ENCODE results near the gene LCA5.
"Not testable (repeated sequence)": the region's sequence is repeated elsewhere in the genome, so short reads cannot be mapped to it uniquely, and the experiment has no call there.

The LCA5 gene

DNA sequence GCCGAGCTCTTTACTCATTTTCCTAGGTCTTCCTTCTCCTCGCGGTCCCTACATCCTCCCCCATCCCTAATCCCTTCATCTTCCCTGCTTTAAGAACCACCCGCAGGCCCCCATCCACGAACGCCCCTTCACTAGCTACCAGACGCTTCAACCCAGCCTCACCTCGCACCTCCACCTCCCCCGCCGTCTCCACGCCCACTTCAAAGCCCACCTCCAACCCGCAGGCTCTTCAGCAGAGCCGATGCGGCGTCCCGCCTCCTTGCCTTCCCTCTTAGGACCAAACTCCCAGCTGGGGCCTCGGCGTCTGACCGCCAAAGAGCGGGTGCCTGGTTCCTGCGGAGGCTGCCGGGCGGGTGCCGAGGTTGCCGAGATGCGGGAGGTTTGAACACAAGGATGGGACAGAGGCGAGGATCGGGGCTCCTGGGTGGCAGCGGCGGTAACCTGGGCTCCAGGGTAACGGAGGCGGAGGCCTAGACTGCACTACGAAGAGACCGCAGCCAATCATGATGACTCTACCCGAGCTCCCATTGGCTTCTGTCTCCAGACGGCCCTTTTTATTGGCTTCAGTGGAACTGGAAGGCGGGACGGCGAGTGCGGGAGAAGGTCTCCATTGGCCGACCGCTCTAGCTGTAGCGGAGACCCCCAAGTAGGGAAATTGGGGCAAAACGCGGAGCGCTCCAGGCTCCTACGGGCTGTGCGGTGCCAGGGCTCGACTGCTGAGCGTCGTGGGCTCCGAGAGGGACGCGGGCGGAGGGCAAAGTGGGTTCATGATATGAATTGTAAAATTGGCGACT is at the start of gene LCA5:
TSS of gene LCA5 (minus strand) at position 477 of the 794 bp plus-strand sequence. CDS start 18,536 bp downstream, outside the sequence.
- peak; percentile 9 to 45 (median 22) for DNase-seq

DNA sequence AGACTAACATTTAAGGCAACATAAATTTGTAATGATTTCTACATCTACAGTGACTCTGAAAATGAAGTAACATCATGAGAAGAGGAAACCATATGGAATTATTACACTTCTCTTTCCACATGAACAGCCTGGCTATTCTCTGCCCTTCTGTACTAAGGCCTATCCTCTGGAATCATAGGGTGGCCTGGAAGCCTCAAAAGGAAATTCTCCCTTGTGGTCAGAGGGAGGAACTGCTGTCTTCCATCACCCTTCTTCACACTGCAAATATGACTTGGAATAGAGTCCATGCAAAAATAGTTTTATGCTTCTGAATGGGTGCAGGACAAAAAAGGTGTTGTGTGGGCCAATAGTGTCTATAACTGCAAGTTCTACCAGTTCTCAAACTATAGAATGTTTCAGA is 49.3 kb upstream of the LCA5 start:
- no peak for DNase-seq

DNA sequence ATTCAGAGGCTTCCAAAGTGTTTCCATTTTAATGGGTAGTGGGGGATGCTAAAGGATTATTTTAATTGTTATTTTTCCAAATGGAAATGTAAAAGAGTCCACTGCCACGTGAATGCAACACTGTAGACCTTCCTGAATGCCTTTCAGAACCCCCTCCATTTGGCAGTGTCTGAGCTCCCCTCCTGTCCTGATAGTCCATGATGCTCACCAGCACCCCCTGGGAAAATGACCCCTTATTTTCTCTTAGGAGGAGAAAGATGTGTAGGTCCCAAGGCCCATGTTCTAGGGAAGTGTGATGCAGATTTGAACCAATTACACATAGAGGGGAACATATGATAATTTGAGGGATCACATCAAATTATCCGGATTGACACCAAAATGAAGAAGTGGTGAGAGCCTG is 47.1 kb upstream of the LCA5 start:
- no peak for DNase-seq

DNA sequence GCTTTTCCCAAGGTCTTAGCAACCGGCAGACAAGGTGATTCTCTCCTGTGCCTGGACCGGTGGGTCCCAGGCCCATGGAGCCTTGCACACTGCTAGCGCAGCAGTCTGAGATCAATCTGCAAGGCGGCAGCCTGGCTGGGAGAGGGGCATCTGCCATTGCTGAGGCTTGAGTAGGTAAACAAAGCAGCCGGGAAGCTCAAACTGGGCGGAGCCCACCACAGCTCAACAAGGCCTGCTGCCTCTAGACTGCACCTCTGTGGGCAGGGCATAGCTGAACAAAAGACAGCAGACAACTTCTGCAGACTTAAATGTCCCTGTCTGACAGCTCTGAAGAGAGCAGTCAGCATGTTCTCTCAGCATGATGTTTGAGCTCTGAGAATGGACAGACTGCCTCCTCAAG is 40.7 kb upstream of the LCA5 start:
- not testable (repeated sequence) for DNase-seq

DNA sequence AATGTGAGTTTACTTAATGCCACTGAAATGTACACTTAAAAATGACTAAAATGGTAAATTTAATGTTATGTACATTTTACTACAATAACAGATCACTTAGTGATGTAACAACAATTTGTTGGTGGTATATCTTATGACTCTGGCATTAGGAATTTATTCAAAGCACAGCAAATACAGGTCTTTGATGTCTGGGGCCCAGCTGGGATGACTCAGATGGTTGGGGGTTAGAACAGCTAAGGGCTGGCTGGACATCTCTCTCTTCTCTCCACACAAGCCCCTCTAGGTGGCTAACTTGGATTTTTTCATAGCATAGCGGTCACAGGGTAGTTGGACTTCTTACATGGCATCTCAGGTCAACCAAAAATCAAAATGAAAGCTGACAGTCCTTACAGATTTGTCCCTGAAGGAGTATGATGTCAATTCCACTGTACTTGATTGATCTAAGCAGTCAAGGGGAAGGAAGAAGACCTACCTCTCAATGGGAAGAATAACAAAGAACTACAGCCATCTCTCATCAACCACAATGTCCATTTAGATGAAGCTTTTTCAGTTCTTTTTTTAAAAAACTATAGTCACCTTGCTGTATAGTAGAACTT is 37.5 kb upstream of the LCA5 start:
- no peak for DNase-seq

DNA sequence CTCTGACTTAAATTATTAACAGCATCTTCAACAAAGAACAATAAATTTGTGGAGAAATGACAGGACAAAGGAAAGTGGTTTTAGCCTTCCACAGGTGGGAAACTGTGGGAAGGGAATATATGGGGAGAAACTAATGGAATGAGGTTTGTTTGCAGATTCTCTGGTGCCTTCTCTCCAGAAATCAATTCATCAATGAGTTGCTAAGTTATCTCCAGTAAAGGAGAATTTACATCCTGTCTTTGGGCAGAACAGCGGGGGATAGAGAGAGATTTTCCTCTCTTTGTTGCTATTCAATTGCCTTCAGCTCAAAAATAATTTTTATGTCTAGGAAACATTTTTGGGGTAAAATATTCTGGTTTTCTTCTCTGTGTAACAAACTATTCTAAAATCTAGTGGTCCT is 36.9 kb upstream of the LCA5 start:
- DNase-seq, result no peak

DNA sequence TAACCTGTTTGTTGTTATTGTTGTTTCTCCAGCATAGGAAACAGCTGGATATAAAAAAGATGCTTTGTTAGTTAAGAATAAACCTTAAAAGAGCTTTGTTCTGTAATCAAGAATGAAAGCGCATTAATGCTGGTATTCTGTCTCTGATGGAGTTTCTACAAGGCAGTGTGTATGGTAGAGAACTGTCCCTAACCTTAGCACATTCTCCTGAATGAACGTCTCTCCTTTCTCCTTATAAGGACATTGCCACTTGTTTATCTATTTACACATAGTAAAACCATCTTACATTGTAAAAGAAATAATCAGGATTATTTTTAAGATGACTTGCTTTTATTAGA is 33.8 kb upstream of the LCA5 start:
- no peak for DNase-seq

DNA sequence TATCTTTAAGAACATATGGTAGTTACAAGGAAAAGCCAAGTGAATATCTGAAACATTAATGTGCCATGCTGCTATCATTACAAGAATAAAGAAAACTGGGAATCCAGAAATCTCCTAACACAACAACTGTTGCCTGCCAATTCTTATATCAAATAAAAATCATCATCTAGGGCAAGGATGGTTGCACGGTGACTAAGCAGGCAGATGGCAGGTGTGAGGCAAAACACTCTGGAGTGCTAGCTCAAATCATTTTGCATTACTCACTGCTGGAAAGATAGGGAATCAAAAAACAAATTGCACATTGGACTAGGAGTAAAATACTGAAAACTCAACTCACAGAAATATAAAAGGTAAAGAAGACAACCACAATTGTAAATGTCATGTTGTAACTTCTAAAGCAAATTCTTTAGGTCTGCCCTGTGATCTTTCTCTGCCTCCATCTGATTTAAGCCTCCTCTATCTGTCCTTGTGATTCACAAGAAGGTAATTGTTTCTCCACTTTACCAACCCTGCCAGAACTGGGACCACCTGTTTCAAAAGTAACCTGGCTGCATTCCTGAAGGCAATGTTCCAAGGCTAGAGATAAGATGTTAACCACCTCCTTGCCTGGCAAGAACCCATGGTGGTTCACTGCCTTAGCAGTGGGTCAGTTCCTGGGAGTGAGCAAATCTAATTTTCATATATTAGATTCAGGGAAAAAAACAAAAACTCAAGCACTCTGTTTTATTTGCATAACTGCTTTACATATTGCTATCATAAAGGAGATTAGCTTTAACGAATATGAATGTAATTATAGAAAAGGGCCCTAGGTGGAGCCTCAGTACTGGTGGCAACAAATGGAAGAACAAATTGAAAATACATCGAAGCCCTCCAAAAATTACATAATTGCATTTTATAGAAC is 33.1 kb upstream of the LCA5 start:
- no peak for DNase-seq

DNA sequence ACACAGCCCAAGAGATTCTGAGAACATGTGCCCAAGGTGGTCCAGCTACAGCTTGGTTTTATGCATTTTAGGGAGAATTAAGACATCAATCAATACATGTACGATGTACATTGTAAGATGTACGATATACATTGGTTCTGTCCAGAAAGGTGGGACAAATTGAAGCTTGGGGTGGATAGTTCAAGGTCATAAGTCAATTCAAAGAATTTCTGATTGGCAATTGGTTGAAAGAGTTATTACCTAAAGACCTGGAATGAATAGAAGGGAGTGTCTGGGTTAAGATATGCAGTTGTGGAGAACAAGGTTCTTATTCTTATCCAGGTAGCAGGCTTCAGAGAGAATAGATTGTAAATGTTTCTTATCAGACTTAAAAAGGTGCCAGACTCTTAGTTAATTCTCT is 31.8 kb upstream of the LCA5 start:
- no peak for DNase-seq

DNA sequence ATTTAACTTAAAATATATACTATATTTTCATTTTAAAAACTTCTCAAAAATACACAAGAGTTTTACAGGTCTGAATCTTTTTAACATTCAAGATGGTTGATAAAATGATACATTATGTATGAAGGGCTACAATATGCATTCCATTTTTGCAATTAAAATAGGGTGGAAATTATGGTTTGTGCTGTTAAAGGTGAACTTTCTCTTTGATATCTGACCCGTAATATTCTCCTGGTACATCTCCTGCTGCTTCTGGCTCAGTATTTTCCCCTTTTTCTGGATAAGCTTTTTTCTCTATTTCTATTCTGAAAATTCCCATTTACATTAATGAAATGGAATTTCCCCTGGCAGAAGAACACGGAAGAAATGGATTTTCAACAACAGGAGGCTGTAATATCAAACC is 27.4 kb upstream of the LCA5 start:
- no peak for DNase-seq

DNA sequence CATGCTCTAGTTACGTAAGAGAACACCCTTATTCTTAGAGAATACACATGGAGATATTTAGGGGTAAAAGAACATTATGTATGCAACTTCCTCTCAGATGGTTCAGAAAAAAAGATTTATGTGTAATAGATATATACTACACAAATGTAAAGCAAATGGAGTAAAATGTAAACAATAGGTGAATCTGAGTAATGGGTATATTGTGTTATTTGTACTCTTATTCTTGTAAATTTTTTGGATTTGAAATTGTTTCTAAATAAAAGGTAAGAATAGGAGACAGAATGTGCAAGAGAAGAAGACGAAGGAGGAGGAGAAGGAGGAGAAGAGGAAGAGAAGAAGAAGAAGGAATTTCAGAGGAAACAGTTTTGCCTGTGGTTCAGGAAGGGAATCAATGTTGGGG is 22.5 kb upstream of the LCA5 start:
- DNase-seq, result no peak

DNA sequence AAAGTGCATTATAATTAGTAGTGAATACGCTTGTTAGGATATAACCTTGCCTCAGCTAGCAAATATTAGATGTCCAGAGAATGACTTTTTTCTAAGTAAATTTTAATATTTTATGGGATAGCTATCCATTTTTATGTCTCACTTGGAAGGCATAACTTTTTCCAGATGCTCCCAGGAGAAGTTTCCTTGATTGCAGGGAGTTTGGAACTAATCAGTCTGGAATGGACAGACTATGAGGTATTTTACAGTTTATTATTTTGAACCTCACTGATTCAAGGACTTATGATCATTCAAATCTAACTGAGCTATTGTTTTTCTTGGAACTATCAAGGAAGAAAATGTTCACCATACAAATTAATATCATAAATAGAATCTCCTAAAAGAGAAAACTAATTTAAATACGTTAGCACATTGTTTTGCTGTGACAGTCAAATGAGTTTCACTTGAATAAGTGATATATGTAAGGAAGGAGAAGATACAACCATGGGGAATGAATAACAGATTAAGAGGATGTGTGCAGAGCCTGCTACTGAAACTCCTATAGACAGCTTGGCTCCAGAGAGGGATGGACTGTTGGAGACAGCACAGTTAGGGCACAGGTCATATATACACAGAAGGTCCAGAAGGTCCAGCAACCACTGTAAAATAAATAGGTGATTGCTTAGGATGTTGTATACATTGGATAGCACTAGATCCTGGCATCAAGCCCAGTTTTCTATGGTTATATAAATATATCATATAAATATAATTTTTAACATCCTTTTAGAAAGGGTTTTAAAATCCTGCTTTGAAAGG is 20.6 kb upstream of the LCA5 start:
- DNase-seq, result no peak

DNA sequence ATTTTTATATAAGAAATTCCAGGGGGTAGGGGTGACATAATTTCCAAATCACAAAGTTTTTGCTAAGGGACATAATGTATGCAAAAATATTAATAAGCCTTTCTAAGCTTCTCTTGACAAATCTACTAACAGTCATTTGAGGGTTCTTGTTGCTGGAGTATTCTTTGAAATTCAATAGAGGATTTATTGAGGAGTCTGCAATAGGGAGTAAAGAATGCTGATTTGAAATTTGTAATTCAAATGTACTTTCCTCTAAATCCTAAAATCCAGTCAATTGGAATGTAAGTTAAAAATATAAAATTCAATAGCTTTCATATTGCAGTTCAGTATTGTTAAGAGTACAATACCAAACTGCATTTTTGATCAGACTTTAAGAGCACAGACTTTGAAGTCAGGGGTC is 17.1 kb upstream of the LCA5 start:
- no peak for DNase-seq

DNA sequence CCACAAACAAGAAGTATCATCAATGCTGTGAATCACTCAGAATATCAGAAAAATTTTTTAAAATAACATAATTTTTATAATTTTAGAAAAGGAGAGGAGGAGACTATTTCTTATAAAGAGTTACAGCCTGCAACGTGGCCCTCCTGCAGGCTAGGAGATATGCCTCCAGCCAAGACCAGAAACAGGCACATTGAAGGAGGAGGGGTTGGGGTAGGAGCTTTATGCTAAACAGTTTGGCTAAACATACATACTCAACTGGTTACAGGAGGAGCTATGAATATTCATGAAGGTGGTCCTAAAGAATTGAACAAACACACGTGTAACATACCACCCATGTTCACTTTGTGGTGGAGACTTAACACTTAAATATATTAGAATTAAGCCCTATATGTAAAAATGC is 14.2 kb upstream of the LCA5 start:
- DNase-seq, result no peak

DNA sequence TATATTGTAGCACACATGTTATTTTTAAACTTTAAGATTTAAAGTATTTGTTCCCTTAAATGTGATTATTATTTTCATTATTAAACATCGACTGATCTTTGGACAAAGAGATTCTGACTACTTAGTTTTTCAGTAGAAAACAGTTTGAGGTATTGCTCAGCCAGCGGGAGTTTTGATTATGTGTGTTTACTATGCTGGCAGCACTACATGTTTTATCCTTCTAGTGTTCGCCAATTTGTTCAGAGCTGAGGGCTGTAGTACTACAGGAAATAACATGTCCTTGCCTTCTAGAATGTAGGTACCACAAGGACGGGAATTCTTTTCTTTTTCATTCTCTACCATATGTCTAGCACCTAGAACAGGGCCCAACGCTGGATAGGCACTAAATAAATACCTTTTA is 11.1 kb upstream of the LCA5 start:
- no peak for DNase-seq

DNA sequence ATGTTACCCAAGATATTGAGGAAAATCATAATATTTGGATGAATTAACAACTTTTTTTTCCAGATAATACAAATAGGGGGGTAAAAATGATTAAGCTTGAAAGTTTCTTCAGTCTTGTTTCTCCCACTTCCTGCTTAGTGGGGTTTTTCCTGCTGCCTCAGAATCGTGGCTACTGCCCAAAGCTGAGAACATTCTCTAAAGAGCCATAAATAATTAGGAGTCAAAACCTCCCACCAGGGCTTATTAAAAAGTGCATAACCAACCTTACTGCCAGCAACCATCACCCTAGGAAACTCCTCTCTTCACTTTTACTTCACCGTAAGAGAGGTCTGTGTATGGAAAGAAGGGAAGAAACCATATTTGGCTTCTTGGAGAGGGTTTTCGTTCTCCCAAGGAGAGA is 9.0 kb upstream of the LCA5 start:
- DNase-seq, result no peak

DNA sequence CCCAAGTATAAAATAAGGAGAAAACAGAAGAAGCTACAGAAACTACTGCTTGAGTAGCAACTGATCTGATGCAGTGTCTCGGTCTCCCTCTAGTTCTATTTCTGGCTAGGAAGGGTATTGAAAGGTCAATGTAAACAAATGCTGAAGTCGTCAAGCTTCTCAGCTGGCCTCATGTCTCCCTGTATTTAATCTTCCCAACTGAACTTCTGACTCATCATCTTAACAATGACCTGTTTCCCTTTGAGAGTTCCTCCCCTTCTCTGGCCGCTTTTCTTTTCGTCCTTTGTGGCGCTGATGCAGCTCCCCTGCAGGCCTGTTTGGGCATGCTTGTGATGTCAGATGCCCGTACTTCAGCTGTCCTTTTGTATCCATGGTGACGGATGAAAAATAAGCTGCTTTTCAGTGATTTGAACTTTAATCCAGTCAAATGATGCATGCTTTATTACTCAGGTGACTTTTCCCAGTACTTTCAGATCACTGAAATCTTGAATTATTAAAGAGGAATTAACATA is 7.8 kb upstream of the LCA5 start:
- DNase-seq, result no peak

DNA sequence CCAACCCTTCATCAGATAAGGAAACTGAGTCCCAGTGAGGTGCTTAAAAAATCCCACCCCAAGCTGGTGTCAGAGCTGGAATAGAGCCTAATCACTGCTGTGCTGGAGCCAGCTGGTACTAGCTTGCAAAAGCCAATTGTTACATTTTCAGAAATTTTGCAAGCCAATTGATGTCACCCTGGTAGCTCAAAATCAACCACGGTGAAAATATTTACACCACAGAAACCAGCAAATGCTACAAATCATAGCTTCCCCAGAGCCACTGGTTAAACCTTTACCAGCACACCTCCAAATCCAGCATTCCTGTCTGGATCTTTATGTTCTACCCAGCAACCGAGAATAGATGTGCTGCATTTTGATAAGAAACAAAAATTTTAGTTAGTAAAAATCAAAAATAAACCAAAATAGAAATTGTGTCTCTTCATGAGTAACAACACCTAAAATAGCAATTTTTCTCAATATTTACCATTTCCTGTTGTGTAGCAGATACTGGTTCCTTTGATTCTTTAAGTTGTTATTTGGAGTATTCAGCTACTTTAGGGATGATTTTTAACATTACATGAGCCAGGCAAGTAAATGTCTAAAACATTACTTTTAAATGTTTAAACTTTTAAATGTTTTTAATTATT is 7.2 kb upstream of the LCA5 start:
- DNase-seq, result no peak

DNA sequence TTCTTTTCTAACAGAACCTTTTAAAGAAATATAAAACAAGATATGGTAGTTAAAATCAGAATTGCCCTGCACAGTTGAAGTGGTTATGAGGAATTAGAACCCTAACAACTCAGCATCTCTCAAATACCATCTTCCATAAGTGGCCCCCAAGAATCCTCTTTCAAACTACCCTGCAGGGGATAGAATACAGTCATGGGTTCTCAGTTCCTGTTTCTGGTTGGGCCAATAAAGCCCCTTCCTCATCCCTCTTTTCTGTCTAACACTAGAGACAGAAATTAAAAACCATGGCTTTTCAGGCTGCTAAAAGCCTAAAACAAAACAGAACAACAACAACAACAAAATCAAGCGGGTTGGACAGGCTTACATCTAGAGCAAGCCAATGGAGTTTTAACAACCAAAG is 6.7 kb upstream of the LCA5 start:
- DNase-seq, result no peak

DNA sequence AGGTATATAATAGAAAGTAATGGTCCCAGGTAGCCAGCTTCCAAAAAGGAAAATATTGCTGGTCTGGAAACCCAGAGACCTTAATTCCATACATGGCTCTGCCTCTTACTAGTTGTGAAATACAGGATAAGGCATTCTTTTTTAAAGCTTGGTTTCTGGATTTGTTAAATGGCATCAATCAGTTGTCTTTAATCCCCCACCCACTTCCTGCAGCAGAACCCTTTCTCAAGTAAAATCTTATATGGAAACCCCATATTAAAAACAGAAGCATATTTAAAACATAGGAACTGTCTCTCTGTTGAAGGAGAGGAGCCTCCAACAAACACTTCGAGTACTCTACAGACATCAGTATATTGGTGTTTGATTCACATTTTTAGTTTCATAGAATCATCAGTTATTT is 6.2 kb upstream of the LCA5 start:
- DNase-seq, result no peak

DNA sequence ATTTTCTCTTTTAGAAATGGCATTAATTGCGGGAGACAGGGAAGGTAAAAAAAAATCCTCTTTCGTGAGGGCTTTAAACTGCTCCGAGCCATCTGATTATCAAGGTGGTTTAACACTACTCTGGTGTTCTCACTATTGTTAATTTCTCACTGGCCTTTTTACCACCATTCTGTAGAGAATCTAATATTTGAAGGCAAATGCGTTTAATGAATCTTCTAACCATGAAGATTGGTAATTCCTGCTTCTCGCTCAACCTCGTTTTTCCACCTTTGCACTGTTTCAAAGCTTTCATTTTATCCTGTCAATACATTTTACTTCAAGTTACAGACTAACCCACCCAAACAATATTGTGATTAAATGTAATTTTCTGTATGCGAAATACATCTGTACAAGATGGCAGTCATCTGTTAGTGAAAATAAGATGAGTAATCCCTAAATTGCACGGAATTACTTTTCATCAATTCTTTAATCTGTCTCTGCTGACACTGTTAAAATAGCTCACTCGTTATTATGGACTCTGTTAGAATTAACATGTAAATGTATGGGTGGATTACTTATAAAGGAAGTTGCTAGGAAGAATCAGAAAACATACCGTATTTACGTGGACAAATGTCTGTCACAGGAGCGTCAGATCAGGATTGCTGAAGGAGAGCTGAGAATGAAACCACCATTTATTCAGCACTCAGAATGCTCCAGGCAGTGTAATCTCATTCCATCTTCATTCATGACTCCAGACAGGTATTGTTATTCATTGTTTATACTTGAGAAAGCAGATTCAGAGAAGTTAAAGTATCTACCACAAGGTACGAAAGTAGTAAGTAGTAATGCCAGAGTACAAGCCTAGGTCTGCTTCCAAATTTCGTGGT is 1.1 kb upstream of the LCA5 start:
- DNase-seq, result no peak

All from activated CD4-positive, CD25-positive, alpha-beta regulatory T cell (primary cell).